Bronchial epithelial cell (primary cell): ENCODE results near the gene GAMT. TPM values are rescaled to one million over a fixed set of nuclear protein-coding genes. Genes with fewer than 3 reads are reported as not detected.

Experiments
- DNase-seq: peaks from one replicate; pipeline ENCODE4 v3.0.0-alpha.2; 2010; ENCODE audit warnings: low read depth
- FAIRE-seq: peaks from 2 replicates; lab custom pipeline; 2011; peaks lifted over from hg19 to GRCh38; lab: Jason Lieb, UNC
- H3K27me3 ChIP-seq: 2 replicates; pipeline ENCODE4 v1.5.1; 2011; ENCODE audit warnings: low read length; ENCODE audit not compliant: control insufficient read depth, insufficient read depth
- H3K36me3 ChIP-seq: 2 replicates; pipeline ENCODE4 v1.5.1; 2011; ENCODE audit warnings: low read length; ENCODE audit not compliant: control insufficient read depth, insufficient read depth
- H3K4me3 ChIP-seq: 2 replicates; pipeline ENCODE4 v1.5.1; 2011; ENCODE audit warnings: mild to moderate bottlenecking, low read depth, low read length, control low read depth
- CTCF ChIP-seq: IDR thresholded peaks from 2 replicates; pipeline ENCODE4 v1.5.1; 2011; ENCODE audit warnings: mild to moderate bottlenecking, moderate library complexity, low read length, control low read depth, inconsistent platforms; ENCODE audit not compliant: insufficient read depth, severe bottlenecking
- total RNA-seq: library from RNA; depleted of rRNA; stranded (reverse); fragments of >200 nt; gene quantifications from 2 replicates; pipeline ENCODE4 v1.2.1, GENCODE V29; 2014

The GAMT gene
- total RNA-seq, 1 donor from 2014 or later, result 6.8 TPM

GRCh38 chr19:1396019-1396767 lies 5.1 kb downstream of the GAMT start:
- Histone ChIP-seq H3K36me3 (peaks cover 7% of the 10 kb centered on the region), H3K27me3 (no peaks in the 10 kb centered on the region), H3K4me3 (no peak overlapping the region)
- FAIRE-seq (no peak), DNase-seq (no peak)
- no peak for TF ChIP-seq CTCF

GRCh38 chr19:1395194-1396018 lies 5.9 kb downstream of the GAMT start:
- FAIRE-seq, result no peak
- DNase-seq, result no peak
- no peak for TF ChIP-seq CTCF
- Histone ChIP-seq H3K27me3 (no peaks in the 10 kb centered on the region), H3K4me3 (no peak overlapping the region), H3K36me3 (peaks cover 12% of the 10 kb centered on the region)

GRCh38 chr19:1394252-1395193 lies 6.8 kb downstream of the GAMT start:
- no peak for TF ChIP-seq CTCF
- FAIRE-seq (no peak), DNase-seq (peak; percentile 30)
- H3K4me3 ChIP-seq, result no peak overlapping the region
- no peaks in the 10 kb centered on the region for H3K27me3 ChIP-seq
- peaks cover 12% of the 10 kb centered on the region for H3K36me3 ChIP-seq

GRCh38 chr19:1393841-1394240 lies 7.5 kb downstream of the GAMT start:
- no peak for TF ChIP-seq CTCF
- DNase-seq (no peak), FAIRE-seq (no peak)
- Histone ChIP-seq H3K27me3 (no peaks in the 10 kb centered on the region), H3K36me3 (peaks cover 17% of the 10 kb centered on the region), H3K4me3 (no peak overlapping the region)

- no peak for TF ChIP-seq CTCF
- no peak for DNase-seq
- FAIRE-seq, result no peak
- Histone ChIP-seq H3K36me3 (peaks cover 19% of the 10 kb centered on the region), H3K27me3 (no peaks in the 10 kb centered on the region), H3K4me3 (no peak overlapping the region)
Measured at GRCh38 chr19:1392939-1393530, 8.3 kb downstream of the GAMT start.
